GM19467 (cell line): ENCODE measurements around the gene KCNMB4.

ENCODE experiments used
- ATAC-seq: cut with Tn5 transposase; IDR thresholded peaks from one replicate; pipeline ENCODE4 v1.9.1; 2021; ENCODE audit warnings: mild to moderate bottlenecking, moderate library complexity; ENCODE audit not compliant: unreplicated experiment

The KCNMB4 gene

GRCh38 chr12:70430400-70430799 lies 64.3 kb downstream of the KCNMB4 start:
- ATAC-seq: no peak

- no peak for ATAC-seq
Measured at GRCh38 chr12:70436836-70437235, 70.7 kb downstream of the KCNMB4 start.

DNA sequence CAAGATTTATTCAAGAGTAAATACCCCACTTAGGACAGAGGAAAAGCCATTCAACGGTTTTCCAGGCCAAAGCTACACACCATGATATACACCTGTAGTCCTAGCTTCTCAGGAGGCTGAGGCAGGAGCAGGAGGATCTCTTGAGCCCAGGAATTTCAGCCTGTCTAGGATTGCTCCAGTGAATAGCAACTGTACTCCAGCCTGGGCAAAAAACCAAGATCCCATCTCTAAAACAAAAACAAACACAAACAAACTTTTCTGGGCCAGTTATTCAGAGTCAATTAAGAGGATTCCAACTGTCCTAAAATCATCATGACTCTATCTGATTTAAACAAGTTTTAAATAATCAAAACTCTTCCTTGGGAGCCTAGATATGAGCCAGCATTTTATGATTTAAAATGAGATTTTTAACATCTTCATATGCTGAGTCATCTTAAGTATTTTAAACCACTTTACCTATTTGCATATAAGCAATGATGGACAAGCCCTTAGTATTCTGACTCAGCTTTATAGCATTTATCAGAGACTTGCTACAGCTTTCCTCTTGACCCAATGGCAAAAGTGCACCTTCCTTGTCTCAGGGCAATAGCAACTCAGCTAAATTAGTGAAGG lies 77.1 kb downstream of the KCNMB4 start:
- no peak for ATAC-seq

DNA sequence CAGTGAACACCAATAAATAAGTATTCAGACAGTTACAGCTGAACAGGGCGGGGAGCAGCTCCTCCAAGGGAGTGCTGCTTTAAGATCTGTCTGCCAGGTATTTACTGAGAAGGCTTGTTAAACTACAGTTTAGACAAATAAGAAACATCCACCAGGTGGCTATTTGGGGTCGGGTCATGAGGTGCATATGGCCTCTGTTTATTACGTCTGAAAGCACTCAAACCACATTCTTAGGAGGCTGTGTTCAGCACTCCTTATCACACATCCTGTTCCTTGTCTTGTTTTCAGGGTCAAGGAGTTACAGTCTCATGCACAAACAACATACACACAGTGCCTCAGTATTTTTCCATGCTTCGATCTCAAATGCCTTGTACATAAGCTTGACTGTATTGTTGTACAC lies 78.8 kb downstream of the KCNMB4 start:
- ATAC-seq: no peak

DNA sequence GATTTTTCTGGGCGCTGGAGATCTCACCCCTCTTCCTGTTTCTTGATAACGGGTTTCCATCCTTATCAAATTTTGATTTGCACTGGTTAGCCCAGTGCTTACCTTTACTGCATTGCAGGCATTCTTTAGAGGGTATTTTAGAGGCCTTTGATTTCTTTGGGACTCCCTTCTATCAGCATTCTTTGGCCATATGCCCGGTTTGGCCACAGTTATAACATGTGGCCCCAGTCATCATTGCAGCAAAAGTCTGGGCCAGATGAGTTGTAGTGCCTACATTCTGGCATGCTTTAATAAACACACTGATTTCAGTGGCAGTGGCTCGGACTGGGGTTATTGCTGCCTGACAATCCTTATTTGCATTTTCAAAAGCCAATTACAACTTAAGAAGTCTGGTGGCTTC lies 82.3 kb downstream of the KCNMB4 start:
- ATAC-seq: no peak

- ATAC-seq: no peak
Measured at GRCh38 chr12:70449074-70449752, 83.1 kb downstream of the KCNMB4 start.

GRCh38 chr12:70449753-70450341 lies 83.8 kb downstream of the KCNMB4 start:
- ATAC-seq: no peak

DNA sequence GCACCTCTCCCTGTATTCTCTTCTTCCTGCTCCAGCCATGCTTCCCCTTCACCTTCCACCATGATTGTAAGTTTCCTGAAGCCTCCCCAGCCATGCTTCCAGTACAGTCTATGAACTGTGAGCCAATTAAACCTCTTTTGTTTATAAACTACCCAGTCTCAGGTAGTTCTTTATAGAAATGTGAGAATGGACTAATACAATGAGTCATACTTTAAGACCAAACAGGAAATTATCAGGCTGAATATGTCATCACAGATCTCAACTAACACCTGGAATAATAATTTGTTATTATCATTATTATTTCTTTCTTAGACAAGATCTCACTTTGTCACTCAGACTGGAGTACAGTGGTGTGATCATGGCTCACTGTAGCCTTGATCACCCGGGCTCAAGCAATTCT lies 85.4 kb downstream of the KCNMB4 start:
- no peak for ATAC-seq

DNA sequence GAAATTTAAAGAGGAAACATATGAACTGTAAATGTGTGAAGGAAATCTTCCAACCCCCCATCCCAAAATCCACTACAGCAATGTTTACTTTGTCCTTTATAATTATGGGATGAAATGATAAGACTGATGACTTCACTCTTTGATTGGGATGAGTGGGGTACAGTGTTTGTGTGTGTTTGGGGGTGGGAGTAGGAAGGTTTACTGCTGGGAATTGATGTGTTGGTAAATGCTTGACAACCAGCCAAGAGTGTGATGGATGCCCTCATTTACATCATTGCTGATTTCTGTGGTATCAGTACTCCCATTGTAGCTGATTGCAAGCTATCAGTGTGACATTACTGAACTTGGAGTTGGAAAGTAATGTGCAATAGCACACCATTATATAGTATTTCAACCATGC lies 90.9 kb downstream of the KCNMB4 start:
- no peak for ATAC-seq

DNA sequence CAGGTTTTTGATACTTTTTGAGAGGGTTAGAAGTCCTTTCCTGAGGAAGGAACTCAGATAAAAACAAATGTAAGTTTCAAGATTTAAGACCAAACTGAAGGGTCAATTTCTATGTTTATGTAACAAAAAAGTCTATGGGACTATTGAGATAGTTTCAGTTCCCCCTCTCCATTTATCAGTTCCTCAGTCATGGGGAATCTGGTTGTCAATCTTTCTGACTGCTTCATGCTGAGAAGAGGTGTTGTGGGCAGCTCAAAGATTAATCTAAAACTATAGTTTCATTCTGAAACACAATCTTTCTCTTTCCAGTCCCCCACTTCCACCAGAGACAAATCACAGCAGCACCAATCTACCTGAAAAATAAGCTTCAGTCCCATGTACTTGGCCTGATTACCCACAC lies 93.7 kb downstream of the KCNMB4 start:
- peak; percentile 63 for ATAC-seq

GRCh38 chr12:70463997-70464396 lies 97.9 kb downstream of the KCNMB4 start:
- no peak for ATAC-seq

DNA sequence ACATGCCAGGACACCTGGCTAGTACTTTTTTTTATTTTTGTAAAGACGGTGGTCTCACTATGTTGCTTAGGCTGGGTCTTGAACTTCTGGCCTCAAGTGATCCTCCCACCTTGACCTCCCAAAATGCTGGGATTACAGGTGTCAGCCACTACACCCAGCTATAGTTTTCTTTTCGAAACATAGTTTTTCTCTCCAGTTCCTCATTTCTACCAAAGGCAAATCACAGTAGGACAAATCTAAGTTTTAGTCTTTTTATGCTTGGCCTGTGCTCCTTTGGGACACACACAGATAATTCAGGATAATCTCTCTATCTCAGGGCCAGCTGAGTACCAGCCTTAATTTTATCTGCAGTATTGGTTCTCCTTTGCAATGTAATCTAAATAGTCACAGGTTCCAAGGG lies 100.7 kb downstream of the KCNMB4 start:
- no peak for ATAC-seq

- no peak for ATAC-seq
Measured at GRCh38 chr12:70467476-70467875, 101.4 kb downstream of the KCNMB4 start.

DNA sequence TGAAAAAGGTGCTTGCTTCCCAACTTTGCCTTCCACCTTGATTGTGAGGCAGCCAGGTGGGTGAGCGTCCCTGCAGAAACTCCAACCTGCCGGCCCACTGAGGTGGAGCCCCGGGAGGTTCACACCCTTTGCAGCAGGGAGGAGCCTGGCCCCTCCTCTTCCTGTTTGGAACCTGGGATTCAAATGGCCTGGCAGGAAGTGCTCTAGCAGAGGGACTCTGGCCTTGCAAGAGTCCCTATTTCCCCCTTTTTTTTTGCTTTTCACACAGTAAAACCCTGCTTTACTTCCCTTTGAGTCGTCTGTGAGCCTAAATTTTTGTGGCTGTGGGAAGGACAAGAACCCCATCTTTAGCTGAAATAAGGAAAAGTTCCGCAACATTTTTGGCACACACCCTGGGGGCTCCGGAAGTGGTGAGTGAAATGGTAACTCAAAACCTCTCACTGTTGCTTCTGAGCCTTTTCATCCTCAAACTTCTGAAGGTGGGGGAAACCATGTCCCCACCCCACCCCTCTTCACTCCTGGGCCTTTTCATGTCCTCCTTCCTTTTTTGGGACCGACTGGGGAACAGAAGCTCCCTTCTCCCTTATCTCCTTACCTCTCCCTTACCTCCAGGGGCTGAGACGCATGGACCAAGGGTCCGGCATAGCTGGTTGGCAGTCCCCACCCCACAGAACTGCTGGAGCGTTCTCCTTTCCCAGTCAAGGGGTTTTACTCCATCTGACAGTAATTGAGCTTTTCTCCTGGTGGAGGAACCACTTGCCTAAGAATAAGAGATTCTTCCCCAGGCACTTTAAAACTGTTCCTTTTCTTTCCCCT lies 102.0 kb downstream of the KCNMB4 start:
- no peak for ATAC-seq

DNA sequence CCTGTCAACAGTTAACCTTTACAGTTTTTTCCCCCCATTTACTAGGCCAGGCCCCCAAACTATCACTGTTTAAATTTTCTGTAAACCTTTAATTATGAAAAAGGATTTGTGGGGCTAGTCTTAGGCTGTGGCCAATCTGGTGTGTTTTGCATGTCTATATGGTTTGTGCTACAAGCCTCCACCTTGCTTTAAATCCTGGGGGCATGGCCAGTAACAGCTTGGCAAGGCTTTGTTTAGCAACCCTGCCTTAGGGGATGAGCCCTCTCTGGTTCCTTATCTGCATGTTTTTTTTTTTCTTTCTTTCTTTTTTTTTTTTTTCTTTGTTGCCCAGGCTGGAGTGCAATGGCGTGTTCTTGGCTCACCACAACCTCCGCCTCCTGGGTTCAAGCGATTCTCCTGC lies 102.7 kb downstream of the KCNMB4 start:
- ATAC-seq: no peak

- ATAC-seq: no peak
Measured at GRCh38 chr12:70469221-70469820, 103.2 kb downstream of the KCNMB4 start.

- no peak for ATAC-seq
Measured at GRCh38 chr12:70482764-70483163, 116.7 kb downstream of the KCNMB4 start.
